Femur (tissue), 1 donor: ENCODE data around the gene RPRD1A.
"Not testable (repeated sequence)": the region's sequence is repeated elsewhere in the genome, so short reads cannot be mapped to it uniquely, and the experiment has no call there.

Experiments used
- DNase-seq: peaks from one replicate; pipeline ENCODE4 v3.0.0-alpha.2; 2017

RPRD1A gene

DNA sequence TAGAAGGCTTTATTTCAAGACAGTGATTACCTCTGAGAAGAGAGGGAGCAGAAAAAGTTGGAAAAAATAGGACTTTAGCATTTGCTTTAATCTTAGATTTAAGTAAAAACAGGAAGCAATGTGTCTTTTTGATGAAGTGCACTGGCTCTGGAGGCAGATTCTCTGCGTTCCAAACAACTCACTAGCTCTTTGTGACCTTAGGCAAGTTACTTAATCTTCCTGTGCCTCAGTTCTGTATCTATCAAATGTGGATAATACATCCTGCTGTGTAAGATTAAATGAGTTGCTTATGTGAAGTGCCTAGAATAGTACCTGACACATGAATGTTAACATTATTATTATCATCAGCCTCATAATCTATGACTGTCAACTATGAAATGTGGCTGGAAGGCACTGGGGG, 42.3 kb downstream of the RPRD1A start:
- DNase-seq, result no peak

- not testable (repeated sequence) for DNase-seq
Measured at GRCh38 chr18:36024241-36024640, 43.1 kb downstream of the RPRD1A start.

DNA sequence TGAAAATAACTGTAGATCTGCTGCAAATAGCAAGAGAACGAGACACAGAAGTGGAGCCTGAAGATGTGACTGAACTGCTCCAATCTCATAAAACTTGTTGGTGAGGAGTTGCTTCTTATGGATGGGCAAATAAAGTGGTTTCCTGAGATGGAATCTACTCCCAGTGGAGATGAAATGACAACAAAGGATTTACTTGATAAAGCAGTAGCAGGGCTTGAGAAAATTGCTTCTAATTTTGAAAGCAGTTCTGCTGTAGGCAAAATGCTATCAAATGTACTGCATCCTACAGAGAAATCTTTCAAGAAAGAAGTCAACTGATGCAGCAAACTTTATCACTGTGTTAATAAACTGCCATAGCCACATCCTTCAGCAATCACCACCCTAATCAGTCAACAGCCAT, 44.0 kb downstream of the RPRD1A start:
- DNase-seq, result no peak

- DNase-seq, result no peak
Measured at GRCh38 chr18:36020174-36020711, 47.1 kb downstream of the RPRD1A start.

GRCh38 chr18:36017232-36017631, 50.1 kb downstream of the RPRD1A start:
- no peak for DNase-seq

DNA sequence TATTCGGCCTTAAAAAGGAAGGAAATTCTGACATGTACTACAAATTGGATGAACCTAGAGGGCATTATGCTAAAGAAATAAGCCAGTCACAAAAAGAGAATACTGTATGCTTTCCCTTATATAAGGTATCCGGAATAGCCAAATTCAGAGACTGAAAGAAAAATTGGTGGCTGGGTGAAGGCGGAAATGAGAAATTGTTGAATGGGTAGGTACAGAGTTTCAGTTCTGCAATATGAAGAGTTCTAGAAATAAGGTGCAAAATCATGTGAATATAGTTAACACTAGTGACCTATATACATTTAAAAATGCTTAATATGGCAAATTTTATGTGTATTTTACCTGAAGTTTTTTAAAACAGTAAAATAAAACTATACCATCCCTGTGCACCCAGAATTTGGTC, 51.7 kb downstream of the RPRD1A start:
- no peak for DNase-seq

- no peak for DNase-seq
Measured at GRCh38 chr18:36012891-36013290, 54.5 kb downstream of the RPRD1A start.

- DNase-seq, result no peak
Measured at GRCh38 chr18:36009214-36009613, 58.1 kb downstream of the RPRD1A start.

GRCh38 chr18:36006997-36007396, 60.4 kb downstream of the RPRD1A start:
- no peak for DNase-seq

GRCh38 chr18:35999925-36000324, 67.4 kb downstream of the RPRD1A start:
- no peak for DNase-seq

DNA sequence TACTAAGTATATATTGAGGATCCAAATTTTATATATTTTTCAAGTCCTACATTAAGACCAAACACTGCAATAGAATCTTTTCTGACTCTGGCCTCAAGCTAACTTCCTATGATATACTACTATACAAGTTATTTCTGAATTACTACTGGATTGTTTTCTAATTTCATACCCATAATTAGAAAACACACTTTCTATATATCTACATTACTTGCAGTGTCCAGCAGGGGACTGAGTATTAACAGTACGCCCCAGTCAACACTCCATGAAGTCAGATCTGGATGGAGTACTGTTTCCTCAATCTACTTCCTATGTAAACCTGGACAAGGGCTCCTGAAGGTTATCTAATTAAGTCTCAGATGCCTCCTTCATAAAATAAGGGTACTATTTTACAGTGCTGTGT, 68.4 kb downstream of the RPRD1A start:
- DNase-seq, result no peak

DNA sequence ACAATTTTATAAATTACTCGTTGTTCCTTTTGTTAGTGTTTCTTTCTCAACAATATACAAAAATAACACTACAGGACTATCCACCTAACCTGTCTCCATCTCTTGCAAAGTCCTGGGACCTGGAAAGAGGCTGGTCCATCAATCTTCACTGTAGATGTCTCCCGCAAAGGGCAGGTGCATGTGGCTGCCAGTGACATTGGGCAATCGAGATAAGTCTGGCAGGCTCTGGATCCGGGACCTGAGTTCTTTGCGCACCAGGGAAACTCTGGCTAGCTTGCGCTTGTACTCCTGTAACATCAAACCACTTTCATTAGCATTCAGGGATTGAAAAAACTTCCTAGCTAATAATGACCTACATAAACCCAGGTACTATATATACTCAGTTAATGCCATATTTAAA, 74.3 kb downstream of the RPRD1A start:
- DNase-seq, result no peak

- no peak for DNase-seq
Measured at GRCh38 chr18:35991696-35992095, 75.7 kb downstream of the RPRD1A start.

- DNase-seq, result no peak
Measured at GRCh38 chr18:35983818-35984217, 83.5 kb downstream of the RPRD1A start.

- no peak for DNase-seq
Measured at GRCh38 chr18:35983147-35983546, 84.2 kb downstream of the RPRD1A start.

GRCh38 chr18:35982409-35983114, 84.8 kb downstream of the RPRD1A start:
- DNase-seq, result no peak

- no peak for DNase-seq
Measured at GRCh38 chr18:35979112-35979511, 88.2 kb downstream of the RPRD1A start.

DNA sequence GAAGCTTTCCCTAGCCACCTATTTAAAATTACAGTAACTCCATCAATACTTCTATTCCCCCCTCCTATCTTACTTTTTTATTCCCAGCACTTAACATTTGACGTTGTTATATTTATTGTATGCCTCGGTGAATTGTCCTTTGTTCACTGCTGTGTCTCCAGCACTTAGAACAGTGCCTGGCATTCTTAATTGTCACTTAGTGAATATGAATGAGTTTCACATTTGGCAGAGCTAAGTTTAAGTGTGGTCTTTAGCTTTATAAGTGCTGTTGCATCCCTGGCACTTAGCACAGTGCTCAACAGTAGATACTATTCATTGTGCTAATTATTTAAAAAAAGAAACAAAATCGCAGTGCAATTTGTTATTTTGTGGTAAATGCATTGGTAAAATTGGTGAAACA, 93.2 kb downstream of the RPRD1A start:
- no peak for DNase-seq

DNA sequence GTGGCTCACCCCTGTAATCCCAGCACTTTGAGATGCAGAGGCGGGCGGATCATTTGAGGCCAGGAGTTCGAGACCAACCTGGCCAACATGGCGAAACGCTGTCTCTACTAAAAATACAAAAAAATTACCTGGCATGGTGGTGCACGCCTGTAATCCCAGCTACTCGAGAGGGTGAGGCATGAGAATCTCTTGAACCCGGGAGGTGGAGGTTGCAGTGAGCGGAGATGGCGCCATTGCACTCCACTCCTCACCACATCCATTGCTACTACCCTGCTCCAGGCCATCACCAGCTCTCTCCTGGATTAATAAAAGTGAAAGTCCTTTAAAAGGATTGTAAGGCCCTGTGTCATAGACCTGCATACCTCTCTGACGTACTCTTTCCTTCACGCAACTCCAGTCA, 93.7 kb downstream of the RPRD1A start:
- DNase-seq, result no peak

DNA sequence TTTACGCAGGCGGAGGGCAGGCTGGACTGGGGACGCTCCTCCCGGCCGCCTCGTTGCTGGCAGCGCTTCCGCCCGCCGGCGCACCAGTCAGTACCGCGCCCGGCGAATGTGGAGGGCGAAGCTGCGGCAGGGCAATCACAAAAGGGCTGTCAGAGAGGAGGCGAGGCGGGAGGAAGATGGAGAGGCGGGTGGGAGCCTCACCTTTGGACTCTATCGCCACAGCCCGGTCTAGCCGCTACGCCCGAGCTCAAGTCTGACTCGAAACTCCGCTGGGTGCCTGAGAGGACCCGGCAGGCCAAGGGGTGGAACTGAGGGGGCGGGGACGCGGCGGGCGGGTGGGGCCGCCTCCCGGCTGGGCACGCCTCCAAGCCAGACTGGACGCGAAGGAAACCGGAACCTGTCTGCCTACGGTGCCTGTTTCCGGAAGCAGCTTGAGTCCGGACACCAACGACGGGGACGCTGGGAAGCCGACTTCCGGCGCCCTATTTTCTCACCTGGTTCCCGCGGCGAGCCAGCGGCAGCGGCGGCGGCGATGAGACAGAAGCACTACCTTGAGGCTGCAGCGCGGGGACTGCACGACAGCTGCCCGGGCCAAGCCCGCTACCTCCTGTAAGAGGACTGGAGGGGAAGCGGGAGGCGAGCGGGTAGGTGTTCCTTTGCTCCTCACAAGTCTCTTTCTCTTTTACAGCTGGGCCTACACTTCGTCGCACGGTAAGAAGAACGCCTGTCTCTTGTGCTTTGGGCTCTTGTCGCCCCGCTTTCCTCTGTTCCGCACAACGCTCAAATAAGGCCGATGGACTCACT, 95.0 kb downstream of the RPRD1A start, which contains the start of gene RMP24:
Gene RMP24 (plus strand): TSS at position 483 of the 804 bp plus-strand sequence.
- DNase-seq, result peak; percentile 97

GRCh38 chr18:35971661-35972196, 95.6 kb downstream of the RPRD1A start:
- DNase-seq, result no peak

DNA sequence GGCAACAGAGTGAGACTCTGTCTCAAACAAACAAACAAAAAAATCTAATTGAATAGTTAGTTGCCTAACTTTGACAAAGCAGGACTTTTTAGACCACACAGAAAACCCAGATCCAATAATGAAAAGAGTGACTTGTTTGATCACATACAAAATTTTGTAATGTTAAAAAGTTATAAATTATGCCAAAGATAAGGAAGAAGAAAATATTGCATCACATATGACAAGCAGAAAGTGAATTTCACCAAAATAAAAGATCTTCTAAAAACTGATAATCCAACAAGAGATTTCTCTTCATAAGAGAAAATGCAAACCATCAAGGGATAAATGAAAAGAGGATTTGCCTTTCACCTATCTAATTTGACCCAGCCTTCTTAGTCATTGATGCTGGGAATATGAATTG, 97.7 kb downstream of the RPRD1A start:
- DNase-seq, result no peak

GRCh38 chr18:35968278-35968880, 99.0 kb downstream of the RPRD1A start:
- no peak for DNase-seq
